Adrenal gland (tissue), 12 donors: ENCODE data around the gene NUDT22. TPM values are rescaled to one million over a fixed set of nuclear protein-coding genes. Genes with fewer than 3 reads are reported as not detected.

Source experiments
- DNase-seq, 7 donors: peaks; one replicate each; pipeline ENCODE4 v3.0.0-alpha.2; 2019 to 2020
- H3K27ac ChIP-seq, 5 donors: fragments of 200-600 bp; sonication (generic) in 4 of 5; 1 replicate in 3 of 5; 2 replicates in 2 of 5; pipeline versions ENCODE4 v1.5.1 to v1.8.0; 2016 to 2020; ENCODE audit warnings: mild to moderate bottlenecking in 1 of 5
- H3K27me3 ChIP-seq: fragments of 200-600 bp; 2 replicates; pipeline ENCODE4 v1.8.0; 2021
- H3K36me3 ChIP-seq, 2 donors: fragments of 200-600 bp; replicated peaks in 1 of 2; 1 replicate in 1 of 2; 2 replicates in 1 of 2; pipeline versions ENCODE4 v1.5.1 to v1.8.0; 2018 to 2022
- H3K4me1 ChIP-seq, 2 donors: fragments of 200-600 bp; replicated peaks in 1 of 2; 1 replicate in 1 of 2; 2 replicates in 1 of 2; pipeline versions ENCODE4 v1.5.1 to v1.8.0; 2018 to 2021
- H3K4me3 ChIP-seq, 4 donors: fragments of 200-600 bp; sonication (generic) in 3 of 4; one replicate each; pipeline ENCODE4 v1.5.1; 2016 to 2018
- H3K9me3 ChIP-seq, 3 donors: fragments of 200-600 bp; sonication (generic) in 1 of 3; replicated peaks in 1 of 3; 1 replicate in 2 of 3; 2 replicates in 1 of 3; pipeline versions ENCODE4 v1.5.1 to v1.8.0; 2016 to 2021
- CTCF ChIP-seq, 6 experiments: fragments of 450-650 bp in 4 of 6; fragments of 200-600 bp in 2 of 6; sonication (generic) in 1 of 6; IDR thresholded peaks; 1 replicate in 5 of 6; 2 replicates in 1 of 6; pipeline versions ENCODE4 v1.5.1 to v1.8.0; 2016 to 2021; ENCODE audit warnings: antibody characterized with exemption in 6 of 6, mild to moderate bottlenecking in 2 of 6, moderate library complexity in 1 of 6
- POLR2A ChIP-seq, 2 donors: fragments of 450-650 bp; IDR thresholded peaks; one replicate each; pipeline ENCODE4 v1.6.1; 2017; ENCODE audit warnings: antibody characterized with exemption in 2 of 2, mild to moderate bottlenecking in 2 of 2, moderate library complexity in 1 of 2
- WGBS, 4 donors: extraction: QIAGEN DNeasy Blood & Tissue Kit in 2 of 4; methylation state at CpG; one replicate each; pipeline versions ENCODE4 v1.1.5 to v1.1.7; 2013 to 2017; 5-methylcytosine and 5-hydroxymethylcytosine counted together
- intact Hi-C, 2 donors: fragments of 100-400 bp; cut with DNase I; formaldehyde crosslinking; loops; one replicate each; pipeline versions ENCODE4 v1.14.1 to v1.15.0; 2022 to 2023
- polyA plus RNA-seq, 3 donors: library from polyadenylated mRNA; stranded (reverse); fragments of 200-250 nt in 2 of 3; fragments of 350-450 nt in 1 of 3; fragmentation: Illumina TruSeq in 1 of 3; extraction: RNeasy Lipid Tissue Mini Kit (QIAGEN cat#74804) in 1 of 3; gene quantifications; one replicate each; pipeline ENCODE4 v1.2.3, GENCODE V29; 2013 to 2014
- total RNA-seq, 9 donors: library from RNA; depleted of rRNA in 4 of 9; stranded (reverse); fragments of >200 nt in 4 of 9; fragments of 120-200 nt in 1 of 9; fragmentation: NEBNext Ultra II Directional in 1 of 9; extraction: Animal tissue kit (Norgen Biotek cat#: 25700) in 1 of 9; gene quantifications; one replicate each; pipeline versions ENCODE4 v1.1.0 to v1.2.4, GENCODE V29; 2013 to 2023
- donor health status: healthy with polysubstance abuse.
- donor health status: Bipolar disorder and iron deficiency.
- donor health status: DM: yes; HTN: yes; CAD: no.
- donor health status: DM: no; HTN: no; CAD: no.
- donor health status: DM: no; HTN: no; CAD: no.
- donor health status: DM: yes; HTN: yes; CAD: no.

Gene NUDT22
- total and polyA plus RNA-seq, 12 donors: 19.5 to 190 (median 80.8) TPM

GRCh38 chr11:64232182-64232966 is 6.3 kb downstream of the NUDT22 start:
- peak in 4 of 7 donors; percentile 20 to 31 (median 25) for DNase-seq
- intact Hi-C loops: no loop called here

GRCh38 chr11:64232967-64233315 is 6.9 kb downstream of the NUDT22 start:
- H3K27me3 ChIP-seq: no peaks in the 10 kb centered on the region
- 83 to 93% (median 87%) methylated on average over 8 of the region's 8 CpGs for whole genome bisulfite sequencing, 4 donors
- no peak for TF ChIP-seq CTCF (IDR thresholded peaks at IDR 0.05)
- TF ChIP-seq POLR2A (IDR thresholded peaks at IDR 0.05): no peak
- peaks cover 5 to 35% of the 10 kb centered on the region in 2 donors for H3K4me1 ChIP-seq
- no peak for DNase-seq
- peaks cover 0 to 9% of the 10 kb centered on the region in 2 donors for H3K36me3 ChIP-seq
- H3K27ac ChIP-seq: no peak overlapping the region
- no peak overlapping the region for H3K4me3 ChIP-seq
- intact Hi-C loops: no loop called here
- H3K9me3 ChIP-seq: no peaks in the 10 kb centered on the region

More at GRCh38 chr11:64232182-64232966, 6.3 kb downstream of the NUDT22 start:
- 87 to 95% (median 88%) methylated on average over 8 to 15 of the region's 15 CpGs for WGBS, 4 donors
- no peak overlapping the region for H3K4me3 ChIP-seq
- TF ChIP-seq POLR2A (IDR thresholded peaks at IDR 0.05): no peak
- no peak for TF ChIP-seq CTCF (IDR thresholded peaks at IDR 0.05)
- H3K36me3 ChIP-seq: peaks cover 0 to 4% of the 10 kb centered on the region in 2 donors
- no peaks in the 10 kb centered on the region for H3K27me3 ChIP-seq
- H3K27ac ChIP-seq: peak overlapping the region in 1 of 5 donors; percentile 21
- peaks cover 6 to 41% of the 10 kb centered on the region in 2 donors for H3K4me1 ChIP-seq
- H3K9me3 ChIP-seq: no peaks in the 10 kb centered on the region

GRCh38 chr11:64233913-64234586 is 8.0 kb downstream of the NUDT22 start, which contains the start of gene VEGFB:
VEGFB (plus strand) TSS chr11:64234584; CDS start chr11:64234834, 250 bp downstream.
- H3K36me3 ChIP-seq: peaks cover 0 to 19% of the 10 kb centered on the region in 2 donors
- H3K9me3 ChIP-seq: no peaks in the 10 kb centered on the region
- intact Hi-C loops: no loop called here
- 1 to 5% (median 4%) methylated on average over 4 to 57 of the region's 62 CpGs for WGBS, 4 donors
- H3K4me1 ChIP-seq: peaks cover 5 to 34% of the 10 kb centered on the region in 2 donors
- H3K4me3 ChIP-seq: peak within 1 kb of the TSS; percentile 18 to 94 (median 72)
- peak within 1 kb of the TSS in 4 of 5 donors; percentile 57 to 92 (median 76) for H3K27ac ChIP-seq
- DNase-seq: peak in 6 of 7 donors; percentile 67 to 87 (median 74)
- no peaks in the 10 kb centered on the region for H3K27me3 ChIP-seq
- TF ChIP-seq POLR2A (IDR thresholded peaks at IDR 0.05) (peak; percentile 38 to 63), CTCF (IDR thresholded peaks at IDR 0.05) (no peak)
